Jurkat, Clone E6-1 (cell line): ENCODE measurements around the gene HHIP. TPM values are rescaled to one million over a fixed set of nuclear protein-coding genes. Genes with fewer than 3 reads are reported as not detected.
A peak's percentile ranks its signal among the peaks of the same experiment; 100 is the strongest.

Experiments used
- DNase-seq: peaks from one replicate; pipeline ENCODE4 v3.0.0-alpha.2; 2011; ENCODE audit warnings: low read depth, low spot score
- H3K4me3 ChIP-seq: 2 replicates; pipeline ENCODE4 v1.5.1; 2011; ENCODE audit warnings: mild to moderate bottlenecking, low read length, control low read depth, moderate library complexity
- polyA plus RNA-seq: library from polyadenylated mRNA; unstranded; fragments of >200 nt; gene quantifications from one replicate; pipeline ENCODE4 v1.2.1, GENCODE V29; 2012; ENCODE audit warnings: missing spikeins; ENCODE audit not compliant: insufficient read length, insufficient read depth

The HHIP gene
- 98.6 TPM for polyA plus RNA-seq

- peak within 1 kb of the TSS; percentile 92 for H3K4me3 ChIP-seq
- DNase-seq = peak; percentile 76
Measured at GRCh38 chr4:144645631-144646522, at the start of gene HHIP. Gene HHIP (plus strand): TSS chr4:144646156. CDS start chr4:144646676, 520 bp downstream.

- DNase-seq = no peak
- no peak overlapping the region for H3K4me3 ChIP-seq
Measured at GRCh38 chr4:144597171-144597570, 48.8 kb upstream of the HHIP start.

GRCh38 chr4:144599621-144600020 lies 46.3 kb upstream of the HHIP start:
- no peak overlapping the region for H3K4me3 ChIP-seq
- no peak for DNase-seq

GRCh38 chr4:144611850-144612249 lies 34.1 kb upstream of the HHIP start:
- DNase-seq = peak; percentile 38
- no peak overlapping the region for H3K4me3 ChIP-seq

- no peak for DNase-seq
- no peak overlapping the region for H3K4me3 ChIP-seq
Measured at GRCh38 chr4:144614850-144615585, 30.9 kb upstream of the HHIP start.

GRCh38 chr4:144621681-144622080 lies 24.3 kb upstream of the HHIP start:
- no peak for DNase-seq

GRCh38 chr4:144627663-144628076 lies 18.3 kb upstream of the HHIP start:
- no peak overlapping the region for H3K4me3 ChIP-seq
- no peak for DNase-seq

More at GRCh38 chr4:144621681-144622080, 24.3 kb upstream of the HHIP start:
- H3K4me3 ChIP-seq = no peak overlapping the region

- no peak for DNase-seq
- H3K4me3 ChIP-seq = no peak overlapping the region
Measured at GRCh38 chr4:144633215-144633614, 12.7 kb upstream of the HHIP start.

- no peak overlapping the region for H3K4me3 ChIP-seq
- DNase-seq = no peak
Measured at GRCh38 chr4:144634978-144635747, 10.8 kb upstream of the HHIP start.

GRCh38 chr4:144644368-144645101 lies 1.4 kb upstream of the HHIP start:
- peak overlapping the region; percentile 92 for H3K4me3 ChIP-seq
- peak; percentile 49 for DNase-seq

GRCh38 chr4:144645102-144645630 lies 790 bp upstream of the HHIP start:
- peak overlapping the region; percentile 92 for H3K4me3 ChIP-seq
- no peak for DNase-seq

- DNase-seq = no peak
- peak overlapping the region; percentile 92 for H3K4me3 ChIP-seq
Measured at GRCh38 chr4:144646523-144647094, 653 bp downstream of the HHIP start.

GRCh38 chr4:144647095-144647561 lies 1.2 kb downstream of the HHIP start:
- peak overlapping the region; percentile 92 for H3K4me3 ChIP-seq
- DNase-seq = peak; percentile 99

- peak overlapping the region; percentile 92 for H3K4me3 ChIP-seq
- no peak for DNase-seq
Measured at GRCh38 chr4:144647590-144647989, 1.6 kb downstream of the HHIP start.

- peak overlapping the region; percentile 92 for H3K4me3 ChIP-seq
Measured at GRCh38 chr4:144648042-144648441, 2.1 kb downstream of the HHIP start.

GRCh38 chr4:144649646-144650045 lies 3.7 kb downstream of the HHIP start:
- peak overlapping the region; percentile 92 for H3K4me3 ChIP-seq
- DNase-seq = no peak

More at GRCh38 chr4:144648042-144648441, 2.1 kb downstream of the HHIP start:
- no peak for DNase-seq

GRCh38 chr4:144650311-144651005 lies 4.5 kb downstream of the HHIP start:
- H3K4me3 ChIP-seq = peak overlapping the region; percentile 92
- peak; percentile 68 for DNase-seq
